ENCODE data around the gene SOX4.

SOX4 gene

DNA sequence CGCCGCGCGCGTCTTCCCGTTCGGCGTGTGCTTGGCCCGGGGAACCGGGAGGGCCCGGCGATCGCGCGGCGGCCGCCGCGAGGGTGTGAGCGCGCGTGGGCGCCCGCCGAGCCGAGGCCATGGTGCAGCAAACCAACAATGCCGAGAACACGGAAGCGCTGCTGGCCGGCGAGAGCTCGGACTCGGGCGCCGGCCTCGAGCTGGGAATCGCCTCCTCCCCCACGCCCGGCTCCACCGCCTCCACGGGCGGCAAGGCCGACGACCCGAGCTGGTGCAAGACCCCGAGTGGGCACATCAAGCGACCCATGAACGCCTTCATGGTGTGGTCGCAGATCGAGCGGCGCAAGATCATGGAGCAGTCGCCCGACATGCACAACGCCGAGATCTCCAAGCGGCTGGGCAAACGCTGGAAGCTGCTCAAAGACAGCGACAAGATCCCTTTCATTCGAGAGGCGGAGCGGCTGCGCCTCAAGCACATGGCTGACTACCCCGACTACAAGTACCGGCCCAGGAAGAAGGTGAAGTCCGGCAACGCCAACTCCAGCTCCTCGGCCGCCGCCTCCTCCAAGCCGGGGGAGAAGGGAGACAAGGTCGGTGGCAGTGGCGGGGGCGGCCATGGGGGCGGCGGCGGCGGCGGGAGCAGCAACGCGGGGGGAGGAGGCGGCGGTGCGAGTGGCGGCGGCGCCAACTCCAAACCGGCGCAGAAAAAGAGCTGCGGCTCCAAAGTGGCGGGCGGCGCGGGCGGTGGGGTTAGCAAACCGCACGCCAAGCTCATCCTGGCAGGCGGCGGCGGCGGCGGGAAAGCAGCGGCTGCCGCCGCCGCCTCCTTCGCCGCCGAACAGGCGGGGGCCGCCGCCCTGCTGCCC lies 1.1 kb downstream of the SOX4 start (continued):
- TF ChIP-seq, protein P1, sequence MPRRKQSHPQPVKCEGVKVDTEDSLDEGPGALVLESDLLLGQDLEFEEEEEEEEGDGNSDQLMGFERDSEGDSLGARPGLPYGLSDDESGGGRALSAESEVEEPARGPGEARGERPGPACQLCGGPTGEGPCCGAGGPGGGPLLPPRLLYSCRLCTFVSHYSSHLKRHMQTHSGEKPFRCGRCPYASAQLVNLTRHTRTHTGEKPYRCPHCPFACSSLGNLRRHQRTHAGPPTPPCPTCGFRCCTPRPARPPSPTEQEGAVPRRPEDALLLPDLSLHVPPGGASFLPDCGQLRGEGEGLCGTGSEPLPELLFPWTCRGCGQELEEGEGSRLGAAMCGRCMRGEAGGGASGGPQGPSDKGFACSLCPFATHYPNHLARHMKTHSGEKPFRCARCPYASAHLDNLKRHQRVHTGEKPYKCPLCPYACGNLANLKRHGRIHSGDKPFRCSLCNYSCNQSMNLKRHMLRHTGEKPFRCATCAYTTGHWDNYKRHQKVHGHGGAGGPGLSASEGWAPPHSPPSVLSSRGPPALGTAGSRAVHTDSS (tag by site-specific recombination; IDR thresholded peaks at IDR 0.05): 0 out of 2 replicates have a peak, but pooled peaks have one; percentile 3
- TF ChIP-seq SP3 (tag by site-specific recombination; IDR thresholded peaks at IDR 0.05): peak; percentile 14; the same call in 1 of the 2 replicates
- TF ChIP-seq ZNF121 (tag by site-specific recombination; IDR thresholded peaks at IDR 0.05): no peak
- no peak for TF ChIP-seq ZNF558 (tag by site-specific recombination; IDR thresholded peaks at IDR 0.05)
- no peak for TF ChIP-seq ZNF354C (tag by site-specific recombination; IDR thresholded peaks at IDR 0.05; ENCODE audit: borderline replicate concordance, low read depth)
- TF ChIP-seq, protein P2, sequence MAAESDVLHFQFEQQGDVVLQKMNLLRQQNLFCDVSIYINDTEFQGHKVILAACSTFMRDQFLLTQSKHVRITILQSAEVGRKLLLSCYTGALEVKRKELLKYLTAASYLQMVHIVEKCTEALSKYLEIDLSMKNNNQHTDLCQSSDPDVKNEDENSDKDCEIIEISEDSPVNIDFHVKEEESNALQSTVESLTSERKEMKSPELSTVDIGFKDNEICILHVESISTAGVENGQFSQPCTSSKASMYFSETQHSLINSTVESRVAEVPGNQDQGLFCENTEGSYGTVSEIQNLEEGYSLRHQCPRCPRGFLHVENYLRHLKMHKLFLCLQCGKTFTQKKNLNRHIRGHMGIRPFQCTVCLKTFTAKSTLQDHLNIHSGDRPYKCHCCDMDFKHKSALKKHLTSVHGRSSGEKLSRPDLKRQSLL (tag by site-specific recombination; IDR thresholded peaks at IDR 0.05): peak; percentile 50; the same call in 1 of the 2 replicates
- TF ChIP-seq REPIN1 (tag by site-specific recombination; IDR thresholded peaks at IDR 0.05; ENCODE audit: low read depth): no peak
- TF ChIP-seq ZNF521 (tag by site-specific recombination; IDR thresholded peaks at IDR 0.05): no peak
- TF ChIP-seq ZNF214 (tag by site-specific recombination; IDR thresholded peaks at IDR 0.05; ENCODE audit: borderline replicate concordance): no peak
- TF ChIP-seq ZNF747 (tag by site-specific recombination; IDR thresholded peaks at IDR 0.05): no peak
- TF ChIP-seq, protein P3, sequence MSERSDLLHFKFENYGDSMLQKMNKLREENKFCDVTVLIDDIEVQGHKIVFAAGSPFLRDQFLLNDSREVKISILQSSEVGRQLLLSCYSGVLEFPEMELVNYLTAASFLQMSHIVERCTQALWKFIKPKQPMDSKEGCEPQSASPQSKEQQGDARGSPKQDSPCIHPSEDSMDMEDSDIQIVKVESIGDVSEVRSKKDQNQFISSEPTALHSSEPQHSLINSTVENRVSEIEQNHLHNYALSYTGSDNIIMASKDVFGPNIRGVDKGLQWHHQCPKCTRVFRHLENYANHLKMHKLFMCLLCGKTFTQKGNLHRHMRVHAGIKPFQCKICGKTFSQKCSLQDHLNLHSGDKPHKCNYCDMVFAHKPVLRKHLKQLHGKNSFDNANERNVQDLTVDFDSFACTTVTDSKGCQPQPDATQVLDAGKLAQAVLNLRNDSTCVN (tag by site-specific recombination; optimal IDR thresholded peaks at IDR 0.05): peak; percentile 74
- 0 out of 2 replicates have a peak, but pooled peaks have one; percentile 13 for TF ChIP-seq ZNF76 (tag by site-specific recombination; IDR thresholded peaks at IDR 0.05; ENCODE audit: borderline replicate concordance, low read depth)
- 0 out of 2 replicates have a peak, but pooled peaks have one; percentile 23 for TF ChIP-seq ZNF501 (tag by site-specific recombination; IDR thresholded peaks at IDR 0.05)
- TF ChIP-seq, protein P4, sequence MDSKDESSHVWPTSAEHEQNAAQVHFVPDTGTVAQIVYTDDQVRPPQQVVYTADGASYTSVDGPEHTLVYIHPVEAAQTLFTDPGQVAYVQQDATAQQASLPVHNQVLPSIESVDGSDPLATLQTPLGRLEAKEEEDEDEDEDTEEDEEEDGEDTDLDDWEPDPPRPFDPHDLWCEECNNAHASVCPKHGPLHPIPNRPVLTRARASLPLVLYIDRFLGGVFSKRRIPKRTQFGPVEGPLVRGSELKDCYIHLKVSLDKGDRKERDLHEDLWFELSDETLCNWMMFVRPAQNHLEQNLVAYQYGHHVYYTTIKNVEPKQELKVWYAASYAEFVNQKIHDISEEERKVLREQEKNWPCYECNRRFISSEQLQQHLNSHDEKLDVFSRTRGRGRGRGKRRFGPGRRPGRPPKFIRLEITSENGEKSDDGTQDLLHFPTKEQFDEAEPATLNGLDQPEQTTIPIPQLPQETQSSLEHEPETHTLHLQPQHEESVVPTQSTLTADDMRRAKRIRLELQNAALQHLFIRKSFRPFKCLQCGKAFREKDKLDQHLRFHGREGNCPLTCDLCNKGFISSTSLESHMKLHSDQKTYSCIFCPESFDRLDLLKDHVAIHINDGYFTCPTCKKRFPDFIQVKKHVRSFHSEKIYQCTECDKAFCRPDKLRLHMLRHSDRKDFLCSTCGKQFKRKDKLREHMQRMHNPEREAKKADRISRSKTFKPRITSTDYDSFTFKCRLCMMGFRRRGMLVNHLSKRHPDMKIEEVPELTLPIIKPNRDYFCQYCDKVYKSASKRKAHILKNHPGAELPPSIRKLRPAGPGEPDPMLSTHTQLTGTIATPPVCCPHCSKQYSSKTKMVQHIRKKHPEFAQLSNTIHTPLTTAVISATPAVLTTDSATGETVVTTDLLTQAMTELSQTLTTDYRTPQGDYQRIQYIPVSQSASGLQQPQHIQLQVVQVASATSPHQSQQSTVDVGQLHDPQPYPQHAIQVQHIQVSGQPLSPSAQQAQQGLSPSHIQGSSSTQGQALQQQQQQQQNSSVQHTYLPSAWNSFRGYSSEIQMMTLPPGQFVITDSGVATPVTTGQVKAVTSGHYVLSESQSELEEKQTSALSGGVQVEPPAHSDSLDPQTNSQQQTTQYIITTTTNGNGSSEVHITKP (tag by site-specific recombination; IDR thresholded peaks at IDR 0.05): no peak
- no peak for TF ChIP-seq ZNF629 (tag by site-specific recombination; IDR thresholded peaks at IDR 0.05)
- TF ChIP-seq, protein P5, sequence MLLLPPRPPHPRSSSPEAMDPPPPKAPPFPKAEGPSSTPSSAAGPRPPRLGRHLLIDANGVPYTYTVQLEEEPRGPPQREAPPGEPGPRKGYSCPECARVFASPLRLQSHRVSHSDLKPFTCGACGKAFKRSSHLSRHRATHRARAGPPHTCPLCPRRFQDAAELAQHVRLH (tag by site-specific recombination; IDR thresholded peaks at IDR 0.05): no peak
- TF ChIP-seq KLF9 (tag by site-specific recombination; IDR thresholded peaks at IDR 0.05; ENCODE audit: low read depth): 0 out of 2 replicates have a peak, but pooled peaks have one; percentile 21
- TF ChIP-seq YY2 (tag by site-specific recombination; IDR thresholded peaks at IDR 0.05): 0 out of 2 replicates have a peak, but pooled peaks have one; percentile 51
- TF ChIP-seq ZNF768 (tag by site-specific recombination; IDR thresholded peaks at IDR 0.05): no peak
- TF ChIP-seq, protein P6, sequence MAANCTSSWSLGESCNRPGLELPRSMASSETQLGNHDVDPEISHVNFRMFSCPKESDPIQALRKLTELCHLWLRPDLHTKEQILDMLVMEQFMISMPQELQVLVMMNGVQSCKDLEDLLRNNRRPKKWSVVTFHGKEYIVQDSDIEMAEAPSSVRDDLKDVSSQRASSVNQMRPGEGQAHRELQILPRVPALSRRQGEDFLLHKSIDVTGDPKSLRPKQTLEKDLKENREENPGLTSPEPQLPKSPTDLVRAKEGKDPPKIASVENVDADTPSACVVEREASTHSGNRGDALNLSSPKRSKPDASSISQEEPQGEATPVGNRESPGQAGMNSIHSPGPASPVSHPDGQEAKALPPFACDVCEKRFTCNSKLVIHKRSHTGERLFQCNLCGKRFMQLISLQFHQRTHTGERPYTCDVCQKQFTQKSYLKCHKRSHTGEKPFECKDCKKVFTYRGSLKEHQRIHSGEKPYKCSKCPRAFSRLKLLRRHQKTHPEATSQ (tag by site-specific recombination; IDR thresholded peaks at IDR 0.05): no peak
- peak; percentile 27; the same call in 1 of the 2 replicates for TF ChIP-seq GLI4 (tag by site-specific recombination; IDR thresholded peaks at IDR 0.05)
- no peak for TF ChIP-seq BCL11A (tag by site-specific recombination; IDR thresholded peaks at IDR 0.05; ENCODE audit: low read depth)
- TF ChIP-seq, protein P7, sequence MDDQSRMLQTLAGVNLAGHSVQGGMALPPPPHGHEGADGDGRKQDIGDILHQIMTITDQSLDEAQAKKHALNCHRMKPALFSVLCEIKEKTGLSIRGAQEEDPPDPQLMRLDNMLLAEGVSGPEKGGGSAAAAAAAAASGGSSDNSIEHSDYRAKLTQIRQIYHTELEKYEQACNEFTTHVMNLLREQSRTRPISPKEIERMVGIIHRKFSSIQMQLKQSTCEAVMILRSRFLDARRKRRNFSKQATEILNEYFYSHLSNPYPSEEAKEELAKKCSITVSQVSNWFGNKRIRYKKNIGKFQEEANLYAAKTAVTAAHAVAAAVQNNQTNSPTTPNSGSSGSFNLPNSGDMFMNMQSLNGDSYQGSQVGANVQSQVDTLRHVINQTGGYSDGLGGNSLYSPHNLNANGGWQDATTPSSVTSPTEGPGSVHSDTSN (CRISPR knock-in tag; IDR thresholded peaks at IDR 0.05): peak; percentile 7; the same call in 1 of the 2 replicates
- TF ChIP-seq EGR2 (tag by site-specific recombination; IDR thresholded peaks at IDR 0.05; ENCODE audit: low read depth): peak; percentile 71
- peak; percentile 58; the same call in 1 of the 2 replicates for TF ChIP-seq GLIS2 (tag by site-specific recombination; IDR thresholded peaks at IDR 0.05)
- TF ChIP-seq ZSCAN23 (tag by site-specific recombination; IDR thresholded peaks at IDR 0.05): no peak
- no peak; the same call in 1 of the 2 replicates for TF ChIP-seq ZBTB17 (tag by site-specific recombination; IDR thresholded peaks at IDR 0.05)
